ENCODE measurements around the gene GLP1R.
A peak's percentile ranks its signal among the peaks of the same experiment; 100 is the strongest.

The GLP1R gene

GRCh38 chr6:39048481-39049399 lies at the start of gene GLP1R:
TSS of gene GLP1R (plus strand) at chr6:39048781. CDS start at chr6:39048841, 60 bp downstream.
- no peak for DNase-seq (ENCODE audit: low spot score)

- no peak for DNase-seq (ENCODE audit: low spot score)
Observed at GRCh38 chr6:39003072-39003471, 45.5 kb upstream of the GLP1R start.

- no peak for DNase-seq (ENCODE audit: low spot score)
Observed at GRCh38 chr6:39003492-39003891, 45.1 kb upstream of the GLP1R start.

GRCh38 chr6:39004801-39005200 lies 43.8 kb upstream of the GLP1R start:
- DNase-seq (ENCODE audit: low spot score), result no peak

GRCh38 chr6:39005774-39006173 lies 42.8 kb upstream of the GLP1R start:
- no peak for DNase-seq (ENCODE audit: low spot score)

GRCh38 chr6:39007575-39007974 lies 41.0 kb upstream of the GLP1R start:
- no peak for DNase-seq (ENCODE audit: low spot score)

- no peak for DNase-seq (ENCODE audit: low spot score)
Observed at GRCh38 chr6:39008737-39009136, 39.8 kb upstream of the GLP1R start.

- no peak for DNase-seq (ENCODE audit: low spot score)
Observed at GRCh38 chr6:39009476-39009875, 39.1 kb upstream of the GLP1R start.

GRCh38 chr6:39016839-39017546 lies 31.6 kb upstream of the GLP1R start:
- no peak for DNase-seq (ENCODE audit: low spot score)

GRCh38 chr6:39017547-39017880 lies 31.1 kb upstream of the GLP1R start:
- no peak for DNase-seq (ENCODE audit: low spot score)

GRCh38 chr6:39018103-39018502 lies 30.5 kb upstream of the GLP1R start:
- DNase-seq (ENCODE audit: low spot score), result no peak

GRCh38 chr6:39020136-39020535 lies 28.4 kb upstream of the GLP1R start:
- no peak for DNase-seq (ENCODE audit: low spot score)

GRCh38 chr6:39021041-39021440 lies 27.5 kb upstream of the GLP1R start:
- DNase-seq (ENCODE audit: low spot score), result no peak

- DNase-seq (ENCODE audit: low spot score), result no peak
Observed at GRCh38 chr6:39021779-39022178, 26.8 kb upstream of the GLP1R start.

GRCh38 chr6:39026175-39026574 lies 22.4 kb upstream of the GLP1R start:
- no peak for DNase-seq (ENCODE audit: low spot score)

- peak; percentile 7 for DNase-seq (ENCODE audit: low spot score)
Observed at GRCh38 chr6:39029156-39030011, 19.2 kb upstream of the GLP1R start.

- no peak for DNase-seq (ENCODE audit: low spot score)
Observed at GRCh38 chr6:39035681-39036080, 12.9 kb upstream of the GLP1R start.

- DNase-seq (ENCODE audit: low spot score), result no peak
Observed at GRCh38 chr6:39037082-39037508, 11.5 kb upstream of the GLP1R start.

- no peak for DNase-seq (ENCODE audit: low spot score)
Observed at GRCh38 chr6:39037707-39038106, 10.9 kb upstream of the GLP1R start.

- DNase-seq (ENCODE audit: low spot score), result no peak
Observed at GRCh38 chr6:39040080-39040673, 8.4 kb upstream of the GLP1R start.

- no peak for DNase-seq (ENCODE audit: low spot score)
Observed at GRCh38 chr6:39041072-39041471, 7.5 kb upstream of the GLP1R start.

GRCh38 chr6:39043776-39044175 lies 4.8 kb upstream of the GLP1R start:
- no peak for DNase-seq (ENCODE audit: low spot score)

Data from CD4-positive, alpha-beta T cell treated with Interleukin-15 for 4 hours (primary cell).